Measurements from ENCODE around the gene SQOR.

SQOR gene

DNA sequence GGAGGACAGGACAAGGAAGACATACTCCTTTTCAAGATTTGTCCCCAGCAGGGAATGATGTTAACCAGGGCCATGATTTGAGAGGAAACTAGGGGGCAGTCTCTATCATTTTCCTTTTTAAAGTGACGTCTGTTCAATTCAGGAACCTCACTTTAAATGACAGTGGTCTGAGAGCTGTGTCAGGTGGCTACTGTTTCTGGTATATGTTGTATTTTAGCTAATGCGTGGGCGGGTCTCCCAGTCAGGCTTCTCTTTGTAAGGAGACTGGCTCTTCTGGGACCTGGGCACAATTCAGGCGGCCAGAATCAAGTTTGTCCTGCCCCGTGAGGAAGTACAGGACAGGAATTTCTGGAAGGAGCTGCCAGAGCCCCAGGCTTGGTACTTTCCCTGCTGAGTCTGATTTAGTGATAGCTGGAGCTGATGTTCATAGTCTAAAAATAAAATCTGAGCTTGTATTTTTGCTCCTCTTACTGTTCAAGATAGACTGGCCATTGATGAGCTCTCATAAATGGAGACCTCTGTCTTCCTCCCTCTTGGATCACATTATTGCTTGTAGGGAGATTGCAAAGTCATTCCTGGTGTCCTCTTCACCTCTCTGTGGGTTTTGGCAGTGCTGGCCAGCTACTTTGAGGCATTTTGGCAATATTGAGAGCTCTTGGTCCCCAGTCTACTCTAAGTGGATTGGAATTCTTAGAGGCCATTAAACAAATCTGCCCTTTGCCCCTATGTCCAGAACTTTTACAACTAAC, 25.6 kb downstream of the SQOR start:
- ATAC-seq (no peak), DNase-seq (no peak)

- no peak for DNase-seq
- ATAC-seq: no peak
Measured at GRCh38 chr15:45662375-45662774, 27.5 kb downstream of the SQOR start.

DNA sequence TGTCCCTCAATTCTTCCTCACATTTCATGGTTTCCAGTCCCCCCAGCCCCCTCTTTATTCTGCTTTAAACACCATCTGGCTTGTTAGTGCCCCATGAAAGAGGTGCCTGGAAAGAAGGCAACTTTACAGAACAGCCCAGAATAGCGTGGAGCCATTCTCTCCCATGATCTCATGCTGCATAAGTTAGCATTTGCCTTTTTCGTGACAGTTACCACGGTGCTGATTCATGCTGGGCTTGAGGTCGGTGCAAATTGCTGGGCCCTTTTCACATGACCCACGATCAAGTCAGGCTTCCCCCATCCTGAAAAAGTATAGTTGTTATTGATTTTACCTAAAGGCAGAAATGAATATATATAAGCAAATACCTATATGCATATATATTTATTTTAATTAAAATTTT, 29.6 kb downstream of the SQOR start:
- peak; percentile 82 for ATAC-seq
- no peak for DNase-seq

DNA sequence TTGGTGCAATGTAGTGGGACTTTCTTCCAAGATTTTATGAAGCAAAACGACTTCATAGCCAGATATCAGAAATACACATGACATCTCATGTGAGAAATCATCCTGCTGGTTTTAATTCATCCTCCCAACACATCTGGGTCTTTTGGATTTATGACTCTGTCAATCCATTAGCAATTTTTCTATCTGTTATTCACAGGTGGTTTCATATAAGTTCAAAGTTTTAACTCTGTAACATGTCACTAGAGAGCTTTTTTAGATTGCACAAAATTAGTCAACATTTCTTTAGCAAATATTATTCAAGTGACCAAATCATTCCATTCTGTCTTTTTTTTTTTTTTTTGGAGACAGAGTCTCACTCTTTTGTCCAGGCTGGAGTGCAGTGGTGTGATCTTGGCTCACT, 30.4 kb downstream of the SQOR start:
- no peak for DNase-seq
- ATAC-seq: no peak

DNA sequence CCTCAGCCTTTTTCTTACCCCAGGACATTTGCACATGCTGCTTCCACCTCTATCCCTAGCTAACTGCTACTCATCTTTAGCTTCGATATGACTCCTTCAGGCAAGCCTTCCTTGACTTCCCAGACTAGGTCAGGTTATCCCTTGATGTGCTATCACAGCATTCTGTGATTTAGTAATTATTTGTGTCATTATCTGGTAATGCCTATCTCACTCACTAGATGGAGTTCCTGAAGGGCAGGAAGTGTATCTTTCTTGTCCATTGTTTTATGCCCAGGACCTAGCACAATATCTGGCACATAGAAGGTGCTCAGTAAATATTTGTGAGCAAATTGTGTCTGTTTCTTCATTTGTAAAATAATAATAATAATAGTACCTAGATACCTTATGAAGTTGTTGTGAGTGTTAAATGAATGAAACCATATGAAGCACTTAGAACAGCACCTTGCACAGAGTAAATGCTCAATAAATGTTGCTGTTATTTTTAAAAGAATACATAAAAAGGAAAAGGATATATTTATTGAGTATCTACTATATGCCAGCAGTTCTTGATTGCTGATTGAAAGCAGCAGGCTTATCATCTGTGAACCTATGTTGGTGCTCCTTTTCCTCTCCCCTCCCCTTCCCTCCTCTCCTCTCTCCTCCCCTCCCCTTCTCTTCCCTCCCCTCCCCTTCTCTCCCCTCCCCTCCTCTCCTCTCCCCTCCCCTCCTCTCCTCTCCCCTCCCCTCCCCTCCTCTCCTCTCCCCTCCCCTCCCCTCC, 31.5 kb downstream of the SQOR start:
- DNase-seq (no peak), ATAC-seq (no peak)

GRCh38 chr15:45667002-45667401, 32.2 kb downstream of the SQOR start:
- no peak for DNase-seq
- ATAC-seq: no peak

DNA sequence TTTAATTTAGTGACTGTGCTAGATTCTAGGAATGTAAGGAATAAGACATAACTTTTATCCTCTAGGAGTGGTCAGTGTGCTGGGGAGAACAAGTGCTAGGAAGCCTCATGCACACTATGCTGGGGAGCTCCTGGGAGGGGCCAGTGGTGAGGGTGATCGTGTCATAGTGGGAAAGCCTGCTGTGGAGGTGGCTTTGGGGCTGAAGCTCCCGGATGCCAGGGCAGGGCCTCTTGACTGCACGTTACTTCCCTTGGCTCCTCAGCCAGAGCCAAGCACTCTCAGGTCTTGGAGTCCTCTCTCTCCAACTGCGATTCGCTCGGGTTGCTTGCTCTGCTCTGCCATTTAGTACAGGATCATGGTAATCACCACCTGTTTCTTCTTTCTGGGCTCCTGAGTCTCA, 33.6 kb downstream of the SQOR start:
- no peak for ATAC-seq

GRCh38 chr15:45669422-45669821, 34.6 kb downstream of the SQOR start:
- no peak for ATAC-seq
- no peak for DNase-seq

More for the DNA sequence above, 33.6 kb downstream of the SQOR start:
- DNase-seq: no peak

DNA sequence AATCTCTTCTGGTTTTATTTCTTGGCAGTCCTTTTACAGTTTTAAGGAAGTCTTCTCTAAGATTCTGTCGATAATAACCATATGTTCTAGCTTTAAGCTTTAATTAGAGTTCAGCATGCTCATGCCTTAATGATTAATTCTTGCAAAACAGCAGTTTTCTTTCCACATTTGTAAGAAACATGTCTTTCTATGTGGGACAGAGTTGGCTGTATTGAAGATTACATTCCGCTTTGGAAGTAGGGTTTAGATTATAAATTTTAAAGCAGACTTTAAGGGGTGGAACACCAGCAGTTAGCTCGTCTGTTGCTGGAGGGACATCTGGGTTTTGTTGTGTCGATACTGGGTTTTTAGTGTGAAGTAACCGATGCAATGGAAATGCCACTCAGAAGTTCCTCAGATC, 35.3 kb downstream of the SQOR start:
- no peak for ATAC-seq
- no peak for DNase-seq

GRCh38 chr15:45670511-45670910, 35.7 kb downstream of the SQOR start:
- no peak for ATAC-seq

DNA sequence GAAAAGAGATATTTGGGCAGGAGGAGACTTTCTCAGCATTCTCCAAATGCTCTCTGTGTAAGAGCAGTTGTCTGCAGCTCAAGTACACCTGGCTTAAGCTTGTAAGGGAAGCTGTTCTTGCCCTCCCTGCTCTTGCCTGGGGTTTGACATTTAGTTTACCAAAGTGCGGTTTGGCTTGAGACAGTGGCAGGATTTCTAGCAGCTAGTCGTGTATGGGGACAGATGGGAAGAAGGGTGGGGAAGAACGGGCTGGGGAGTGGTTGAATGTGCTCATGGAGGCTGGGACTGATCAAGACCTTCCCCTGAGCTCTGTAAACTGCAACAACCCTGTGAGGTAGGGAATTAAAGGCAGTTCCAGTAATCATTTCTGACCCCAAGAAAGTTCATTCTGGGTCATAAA, 39.8 kb downstream of the SQOR start:
- ATAC-seq: no peak
- DNase-seq: no peak

More at GRCh38 chr15:45670511-45670910, 35.7 kb downstream of the SQOR start:
- DNase-seq: no peak

- DNase-seq: no peak
- ATAC-seq: no peak
Measured at GRCh38 chr15:45677797-45678196, 43.0 kb downstream of the SQOR start.

DNA sequence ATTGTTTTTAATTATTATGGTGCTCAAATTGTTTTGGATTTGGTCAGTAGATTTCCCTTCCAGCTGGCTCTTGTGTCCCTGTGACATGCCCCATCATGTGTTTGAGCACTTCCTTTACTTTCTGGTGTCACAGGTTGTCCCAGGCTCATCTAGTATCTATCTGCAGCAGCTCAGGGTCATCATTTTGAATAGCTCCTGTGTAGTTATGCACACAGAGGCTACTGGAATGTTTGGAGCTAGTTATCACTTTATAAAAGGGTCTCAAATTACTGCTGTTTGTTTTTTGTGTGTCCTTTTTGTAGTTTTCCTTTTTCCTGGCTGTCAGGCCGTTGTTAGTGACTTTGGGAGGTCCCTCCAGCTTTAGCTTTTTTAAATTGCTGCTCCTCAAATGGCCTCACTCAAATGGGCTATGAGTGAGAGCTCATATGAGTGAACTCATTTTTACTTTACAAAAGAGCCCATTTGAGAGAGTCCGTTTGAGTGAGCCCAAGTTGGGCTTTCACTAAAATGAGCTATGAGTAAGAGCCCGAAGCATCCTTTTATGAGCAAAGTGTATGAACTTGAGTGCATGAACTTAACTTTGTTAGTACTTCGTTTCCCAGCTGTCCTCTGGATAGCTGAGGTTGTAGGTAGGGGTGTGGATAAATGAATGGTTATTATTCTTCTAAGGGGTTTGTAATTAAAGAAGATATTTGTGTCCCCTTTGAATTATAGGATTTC, 43.8 kb downstream of the SQOR start:
- ATAC-seq: no peak
- no peak for DNase-seq

DNA sequence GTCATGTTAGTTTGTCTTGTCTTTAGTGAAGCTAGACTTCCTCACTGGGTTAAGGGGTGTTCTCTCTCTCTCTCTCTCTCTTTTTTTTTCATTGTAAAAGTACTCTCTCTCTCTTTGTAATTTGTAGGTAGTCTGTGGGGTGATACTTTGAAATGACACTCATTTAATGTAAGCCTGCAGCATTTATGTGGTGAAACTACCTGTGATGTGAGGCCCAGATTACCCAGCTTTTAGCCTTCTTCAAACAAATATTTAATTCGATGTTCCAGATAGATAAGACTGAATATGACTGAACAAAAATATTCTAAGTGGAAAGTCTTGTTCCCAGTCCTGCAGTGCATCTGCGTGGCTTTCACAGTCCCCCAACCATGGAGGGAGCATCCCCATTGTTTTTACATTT, 49.7 kb downstream of the SQOR start:
- DNase-seq: no peak
- no peak for ATAC-seq

DNA sequence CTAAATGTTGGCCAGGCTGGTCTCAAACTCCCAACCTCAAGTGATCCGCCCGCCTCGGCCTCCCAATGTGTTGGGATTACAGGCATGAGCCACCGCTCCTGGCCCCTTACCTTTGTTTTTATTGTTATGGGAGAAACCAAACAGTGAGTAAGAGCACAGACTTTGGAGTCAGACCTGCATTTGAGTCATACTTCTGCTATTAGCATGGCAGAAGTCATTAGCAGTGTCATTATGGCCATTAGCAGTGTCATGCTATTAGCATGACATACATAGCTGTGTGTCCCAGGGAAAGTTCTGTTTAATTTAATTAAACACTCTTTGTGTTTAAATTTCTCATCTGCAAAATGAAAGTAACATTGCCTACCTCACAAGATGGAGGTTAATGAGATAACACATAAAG, 54.8 kb downstream of the SQOR start:
- DNase-seq: no peak
- no peak for ATAC-seq

GRCh38 chr15:45690581-45691260, 55.9 kb downstream of the SQOR start:
- no peak for DNase-seq
- no peak for ATAC-seq

GRCh38 chr15:45701108-45701507, 66.3 kb downstream of the SQOR start:
- no peak for ATAC-seq
- no peak for DNase-seq

- DNase-seq (no peak), ATAC-seq (no peak)
Measured at GRCh38 chr15:45702041-45702440, 67.2 kb downstream of the SQOR start.

GRCh38 chr15:45703670-45704328, 69.0 kb downstream of the SQOR start:
- ATAC-seq (no peak), DNase-seq (no peak)

DNA sequence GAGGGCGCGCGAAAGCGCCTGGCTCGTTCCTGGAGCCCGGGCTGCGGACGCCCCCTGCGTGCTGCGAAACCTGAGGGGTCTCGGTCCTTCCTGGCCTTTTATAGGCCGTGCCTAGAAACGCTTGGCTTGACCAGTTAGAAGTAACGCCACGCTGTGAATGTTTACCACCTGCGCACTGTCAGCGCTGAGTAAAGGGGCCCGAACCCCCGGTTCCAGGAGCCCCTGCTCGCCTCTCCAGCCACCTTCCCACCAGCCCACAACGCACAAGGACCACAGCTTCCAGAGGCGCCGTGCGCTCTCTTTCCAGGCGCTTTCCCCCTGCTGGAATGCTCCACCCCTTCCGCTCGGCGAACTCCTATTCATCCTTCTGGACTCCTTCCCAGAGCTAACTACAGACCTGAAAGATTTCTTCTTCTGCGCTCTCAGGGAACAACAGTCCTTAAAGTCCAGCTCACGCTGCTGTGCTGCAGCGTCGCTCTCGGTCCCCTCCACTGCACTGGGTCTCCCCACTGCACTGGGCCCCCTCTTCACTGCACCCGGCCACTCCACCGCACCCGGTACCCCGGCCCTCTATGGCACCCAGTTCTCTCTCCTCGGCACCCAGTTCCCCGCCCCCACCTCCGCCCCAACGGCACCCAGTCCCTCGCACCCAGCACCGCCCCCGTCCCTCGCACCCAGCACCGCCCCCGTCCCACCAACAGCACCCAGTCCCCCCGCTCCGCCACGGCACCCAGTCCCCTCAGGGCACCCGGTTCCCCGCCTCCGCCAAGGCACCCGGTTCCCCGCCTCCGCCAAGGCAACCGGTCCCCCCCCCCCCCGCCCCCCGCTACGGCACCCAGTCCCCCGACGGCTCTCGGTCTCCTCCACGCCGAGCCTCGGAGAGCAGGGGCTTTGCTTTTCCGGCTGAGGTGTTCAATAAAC, 69.8 kb downstream of the SQOR start:
- DNase-seq: peak; percentile 19
- ATAC-seq: peak; percentile 28
